HepG2 (cell line): ENCODE measurements around the gene SKIC2. TPM values are rescaled to one million over a fixed set of nuclear protein-coding genes. Genes with fewer than 3 reads are reported as not detected.
A peak's percentile ranks its signal among the peaks of the same experiment; 100 is the strongest.

ENCODE experiments used
- ATF2 ChIP-seq: sonication (generic); formaldehyde crosslinking; IDR thresholded peaks from 2 replicates; pipeline ENCODE4 v1.4.0; 2020; ENCODE audit warnings: missing genetic modification reagents
- CREB1 ChIP-seq, 2 experiments: fragments of 450-650 bp in 1 of 2; IDR thresholded peaks; 2 replicates each; pipeline ENCODE4 v1.6.1; 2016 to 2017; ENCODE audit warnings: control low read depth in 1 of 2, mild to moderate bottlenecking in 1 of 2, missing compliant biosample characterization in 1 of 2, missing genetic modification characterization in 1 of 2
- EEA1 ChIP-seq: sonication (generic); formaldehyde crosslinking; IDR thresholded peaks from 2 replicates; pipeline ENCODE4 v1.5.1; 2020; ENCODE audit warnings: mild to moderate bottlenecking, missing genetic modification reagents, borderline replicate concordance
- FLYWCH1 ChIP-seq: sonication (generic); formaldehyde crosslinking; IDR thresholded peaks from 2 replicates; pipeline ENCODE4 v1.8.1; 2023; ENCODE audit warnings: mild to moderate bottlenecking, missing genetic modification reagents
- GTF3A ChIP-seq: sonication (generic); formaldehyde crosslinking; conservative IDR thresholded peaks from 2 replicates; pipeline ENCODE4 v1.4.0; 2020; ENCODE audit warnings: mild to moderate bottlenecking, missing genetic modification reagents
- IRX3 ChIP-seq: sonication (generic); formaldehyde crosslinking; IDR thresholded peaks from 2 replicates; pipeline ENCODE4 v1.8.1; 2023; ENCODE audit warnings: mild to moderate bottlenecking, low read depth, missing genetic modification reagents, borderline replicate concordance
- POLR2AphosphoS2 ChIP-seq: IDR thresholded peaks from 2 replicates; pipeline ENCODE4 v1.6.1; 2011; ENCODE audit warnings: low read depth, low read length, improper control_type of control experiment
- PRDM15 ChIP-seq: sonication (generic); formaldehyde crosslinking; IDR thresholded peaks from 2 replicates; pipeline ENCODE4 v1.4.0; 2020; ENCODE audit warnings: missing genetic modification reagents
- PRPF4 ChIP-seq: fragments of 200-400 bp; formaldehyde crosslinking; IDR thresholded peaks from 2 replicates; pipeline ENCODE4 v1.6.1; 2016; ENCODE audit warnings: low read length, low read depth; ENCODE audit not compliant: poor library complexity, severe bottlenecking
- SP4 ChIP-seq: sonication (generic); formaldehyde crosslinking; IDR thresholded peaks from 2 replicates; pipeline ENCODE4 v1.8.1; 2023; ENCODE audit warnings: mild to moderate bottlenecking, missing genetic modification reagents
- ZBTB39 ChIP-seq: sonication (generic); formaldehyde crosslinking; IDR thresholded peaks from 2 replicates; pipeline ENCODE4 v1.5.0; 2020; ENCODE audit warnings: missing genetic modification reagents
- ZBTB49 ChIP-seq: sonication (generic); formaldehyde crosslinking; IDR thresholded peaks from 2 replicates; pipeline ENCODE4 v1.4.0; 2020; ENCODE audit warnings: missing genetic modification reagents, borderline replicate concordance
- ZFP41 ChIP-seq: sonication (generic); formaldehyde crosslinking; IDR thresholded peaks from 2 replicates; pipeline ENCODE4 v1.4.0; 2020; ENCODE audit warnings: mild to moderate bottlenecking, missing genetic modification reagents, borderline replicate concordance
- ZGPAT ChIP-seq: IDR thresholded peaks from 2 replicates; pipeline ENCODE4 v1.6.1; 2016; ENCODE audit warnings: mild to moderate bottlenecking
- ZNF713 ChIP-seq: sonication (generic); formaldehyde crosslinking; IDR thresholded peaks from 2 replicates; pipeline ENCODE4 v1.4.0; 2020; ENCODE audit warnings: mild to moderate bottlenecking, missing genetic modification reagents
- ZNF781 ChIP-seq: sonication (generic); formaldehyde crosslinking; IDR thresholded peaks from 2 replicates; pipeline ENCODE4 v1.5.1; 2020; ENCODE audit warnings: borderline replicate concordance, mild to moderate bottlenecking, missing genetic modification reagents; ENCODE audit errors: not compliant biosample characterization
- ZNF878 ChIP-seq: sonication (generic); formaldehyde crosslinking; IDR thresholded peaks from 2 replicates; pipeline ENCODE4 v1.8.1; 2023; ENCODE audit warnings: mild to moderate bottlenecking, missing genetic modification reagents, moderate library complexity
- ZSCAN22 ChIP-seq: sonication (generic); formaldehyde crosslinking; IDR thresholded peaks from 2 replicates; pipeline ENCODE4 v1.4.0; 2020; ENCODE audit warnings: mild to moderate bottlenecking, missing genetic modification reagents
- polyA plus RNA-seq, 8 experiments: library from polyadenylated mRNA; depleted of rRNA in 3 of 8; stranded (reverse) in 7 of 8; unstranded in 1 of 8; fragments of >200 nt; fragmentation: Illumina TruSeq in 4 of 8; extraction: Trizol in 4 of 8; gene quantifications; 2 replicates each; pipeline versions ENCODE4 v1.2.1 to v1.2.3, GENCODE V29; 2011 to 2016; ENCODE audit warnings: low read depth in 4 of 8, missing spikeins in 1 of 8, mixed read lengths in 1 of 8; ENCODE audit not compliant: insufficient read depth in 1 of 8
- total RNA-seq, 5 experiments: library from RNA; depleted of rRNA; stranded (reverse); fragments of >200 nt; fragmentation: Illumina TruSeq; extraction: Trizol; gene quantifications; 2 replicates each; pipeline ENCODE4 v1.2.3, GENCODE V29; 2016; ENCODE audit warnings: low read depth in 1 of 5

SKIC2 gene
- total and polyA plus RNA-seq, 2 of the 13 experiments (the other 11 are each of a cell fraction or from before 2014, with no cell fraction given): 67.1 to 68.4 TPM

GRCh38 chr6:31946370-31946885 lies 12.5 kb upstream of the SKIC2 start (continued):
- TF ChIP-seq PRDM15 (CRISPR knock-in tag) (no peak), IRX3 (CRISPR knock-in tag) (no peak), POLR2AphosphoS2 (no peak), ZSCAN22 (CRISPR knock-in tag) (no peak), ZNF781 (CRISPR knock-in tag) (peak; percentile 20), PRPF4 (no peak), ZNF713 (CRISPR knock-in tag) (no peak), CREB1 (IDR thresholded peaks at IDR 0.05) (no peak), CREB1 (CRISPR knock-in tag; IDR thresholded peaks at IDR 0.05) (no peak), EEA1 (CRISPR knock-in tag) (0 out of 2 replicates have a peak, but pooled peaks have one; percentile 23), ZFP41 (CRISPR knock-in tag) (no peak), ZBTB39 (CRISPR knock-in tag) (0 out of 2 replicates have a peak, but pooled peaks have one; percentile 68), GTF3A (peak; percentile 65; the same call in 1 of the 2 replicates), FLYWCH1 (no peak), ZGPAT (CRISPR knock-in tag) (no peak), ZNF878 (no peak), ZBTB49 (CRISPR knock-in tag) (no peak), ATF2 (CRISPR knock-in tag) (no peak), SP4 (no peak)
